Ammon's horn (tissue), 1 donor: ENCODE results near the gene PTGFRN.
"Not testable (repeated sequence)": the region's sequence is repeated elsewhere in the genome, so short reads cannot be mapped to it uniquely, and the experiment has no call there.

Source experiments
- DNase-seq: peaks from one replicate; pipeline ENCODE4 v3.0.0-alpha.2; 2016; ENCODE audit warnings: low spot score

The PTGFRN gene

GRCh38 chr1:116909512-116910378 lies at the start of gene PTGFRN:
Gene PTGFRN, plus strand, starts transcription at chr1:116909916. Its CDS starts 288 bp downstream, at chr1:116910204.
- peak; percentile 45 for DNase-seq

- not testable (repeated sequence) for DNase-seq
These were observed 49.5 kb upstream of the PTGFRN start for GRCh38 chr1:116860167-116860566.

DNA sequence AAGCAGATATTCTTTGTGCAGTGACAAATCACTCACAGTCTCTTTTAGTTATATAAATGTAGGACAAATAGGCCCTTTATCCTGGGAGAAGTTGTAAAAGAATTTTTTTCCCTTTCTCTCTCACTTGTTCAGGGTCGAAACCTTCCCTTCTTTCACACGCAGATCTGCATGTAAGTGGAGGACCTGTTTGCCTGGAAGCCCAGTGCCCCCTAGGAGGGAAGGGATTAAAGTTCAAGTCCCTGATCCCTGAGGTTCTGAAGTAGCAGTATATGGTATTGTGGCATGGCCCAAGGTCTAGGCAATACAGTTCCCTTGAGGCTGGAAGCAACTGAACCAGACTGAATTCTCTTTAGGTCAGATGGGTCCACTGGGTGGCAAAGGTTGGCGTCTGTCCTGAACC lies 48.6 kb upstream of the PTGFRN start:
- DNase-seq: no peak

DNA sequence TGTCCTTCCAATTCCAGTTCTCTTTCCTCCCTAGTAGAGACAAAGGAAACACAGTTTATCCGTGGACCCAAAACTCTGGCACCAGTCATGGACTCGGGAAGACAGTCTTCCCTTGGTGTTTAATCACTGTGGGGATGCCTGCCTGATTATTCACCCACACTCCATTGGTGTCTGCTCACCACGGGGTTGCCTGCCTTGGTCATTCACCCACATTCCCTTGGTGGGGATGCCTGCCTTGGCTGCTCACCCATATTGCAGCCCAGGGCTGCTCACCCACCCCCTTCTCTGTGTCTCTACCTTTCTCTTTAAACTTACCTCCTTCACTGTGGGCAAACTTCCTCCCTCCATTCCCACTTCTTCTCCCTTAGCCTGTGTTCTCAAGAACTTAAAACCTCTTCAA lies 46.7 kb upstream of the PTGFRN start:
- not testable (repeated sequence) for DNase-seq

DNA sequence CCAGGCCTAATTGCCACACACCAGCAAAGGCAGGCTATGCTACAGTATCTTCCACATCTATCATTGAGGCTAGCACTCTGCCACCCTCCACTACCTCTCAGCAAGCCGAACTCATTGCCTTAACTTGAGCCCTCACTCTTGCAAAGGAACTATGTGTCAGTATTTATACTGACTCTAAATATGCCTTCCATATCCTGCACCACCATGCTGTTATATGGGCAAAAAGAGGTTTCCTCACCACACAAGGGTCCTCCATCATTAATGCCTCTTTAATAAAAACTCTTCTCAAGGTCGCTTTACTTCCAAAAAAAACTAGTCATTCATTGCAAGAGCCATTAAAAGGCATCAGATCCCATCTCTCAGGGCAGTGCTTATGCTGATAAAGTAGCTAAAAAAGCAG lies 43.2 kb upstream of the PTGFRN start:
- not testable (repeated sequence) for DNase-seq

DNA sequence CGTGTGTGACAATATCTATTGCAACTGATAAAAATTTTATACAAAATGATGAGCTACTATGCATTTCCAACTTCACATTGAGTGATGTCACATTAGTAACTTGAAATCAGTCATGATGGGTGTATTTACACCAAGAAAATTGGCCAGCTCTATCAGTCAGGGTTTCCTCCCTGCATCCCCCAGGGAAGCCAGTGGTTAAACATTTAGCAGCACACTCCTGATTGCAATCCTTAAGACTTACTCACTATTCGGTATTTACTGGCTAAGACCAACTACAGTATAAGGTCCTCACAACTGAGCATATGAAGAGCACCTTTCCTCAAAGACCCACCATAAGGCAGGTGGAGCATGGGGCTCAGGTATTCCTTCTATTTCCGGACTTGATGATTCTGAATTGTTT lies 41.3 kb upstream of the PTGFRN start:
- DNase-seq: no peak

- no peak for DNase-seq
These were observed 40.1 kb upstream of the PTGFRN start for GRCh38 chr1:116869611-116870010.

GRCh38 chr1:116870300-116870699 lies 39.4 kb upstream of the PTGFRN start:
- no peak for DNase-seq

- DNase-seq: no peak
These were observed 38.0 kb upstream of the PTGFRN start for GRCh38 chr1:116871779-116872146.

- no peak for DNase-seq
These were observed 35.9 kb upstream of the PTGFRN start for GRCh38 chr1:116873680-116874271.

DNA sequence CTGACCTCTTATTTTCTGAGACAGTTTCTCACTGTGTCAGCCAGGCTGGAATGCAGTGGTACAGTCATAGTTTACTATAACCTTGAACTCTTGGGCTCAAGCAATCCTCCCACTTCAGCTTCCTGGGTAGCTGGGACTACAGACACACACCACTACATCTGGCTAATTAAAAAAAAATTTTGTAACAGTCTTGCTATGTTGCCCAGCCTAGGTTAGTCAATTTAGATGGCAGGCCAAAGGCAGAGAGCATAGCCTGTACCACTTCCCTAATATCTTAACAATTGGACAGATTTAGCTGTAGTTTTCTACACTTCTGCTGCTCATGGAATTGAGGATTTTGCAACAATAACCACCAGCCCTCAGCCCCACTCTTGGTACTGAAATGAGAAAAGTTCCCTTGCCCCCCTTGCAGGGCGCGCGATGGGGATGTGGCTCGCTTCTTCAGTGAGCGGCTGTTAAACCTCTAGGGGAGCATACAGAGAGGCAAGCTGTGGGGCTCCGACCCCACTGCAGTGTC lies 34.9 kb upstream of the PTGFRN start:
- no peak for DNase-seq

GRCh38 chr1:116875391-116875790 lies 34.3 kb upstream of the PTGFRN start:
- no peak for DNase-seq

GRCh38 chr1:116875946-116876345 lies 33.8 kb upstream of the PTGFRN start:
- not testable (repeated sequence) for DNase-seq

GRCh38 chr1:116877141-116877818 lies 32.4 kb upstream of the PTGFRN start:
- DNase-seq: no peak

GRCh38 chr1:116878804-116879477 lies 30.8 kb upstream of the PTGFRN start:
- DNase-seq: peak; percentile 57

- DNase-seq: no peak
These were observed 30.1 kb upstream of the PTGFRN start for GRCh38 chr1:116879478-116880133.

GRCh38 chr1:116880917-116881316 lies 28.8 kb upstream of the PTGFRN start:
- DNase-seq: no peak

- peak; percentile 73 for DNase-seq
These were observed 27.7 kb upstream of the PTGFRN start for GRCh38 chr1:116881879-116882520.

DNA sequence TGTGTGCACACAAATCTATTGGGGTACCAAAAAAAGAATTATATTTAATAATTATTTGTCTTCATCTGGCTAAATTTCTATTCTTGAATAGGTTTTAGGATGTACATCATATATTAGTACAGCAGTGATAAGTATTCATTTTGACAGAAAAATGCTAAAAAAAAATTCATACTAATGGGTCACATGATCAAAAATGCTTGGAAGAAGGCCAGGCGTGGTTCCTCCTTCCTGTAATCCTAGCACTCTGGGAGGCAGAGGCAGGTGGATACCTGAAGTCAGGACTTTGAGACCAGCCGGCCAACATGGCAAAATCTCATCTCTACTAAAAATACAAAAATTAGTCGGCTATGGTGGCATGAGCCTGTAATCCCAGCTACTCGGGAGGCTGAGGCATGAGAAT lies 26.9 kb upstream of the PTGFRN start:
- DNase-seq: no peak

DNA sequence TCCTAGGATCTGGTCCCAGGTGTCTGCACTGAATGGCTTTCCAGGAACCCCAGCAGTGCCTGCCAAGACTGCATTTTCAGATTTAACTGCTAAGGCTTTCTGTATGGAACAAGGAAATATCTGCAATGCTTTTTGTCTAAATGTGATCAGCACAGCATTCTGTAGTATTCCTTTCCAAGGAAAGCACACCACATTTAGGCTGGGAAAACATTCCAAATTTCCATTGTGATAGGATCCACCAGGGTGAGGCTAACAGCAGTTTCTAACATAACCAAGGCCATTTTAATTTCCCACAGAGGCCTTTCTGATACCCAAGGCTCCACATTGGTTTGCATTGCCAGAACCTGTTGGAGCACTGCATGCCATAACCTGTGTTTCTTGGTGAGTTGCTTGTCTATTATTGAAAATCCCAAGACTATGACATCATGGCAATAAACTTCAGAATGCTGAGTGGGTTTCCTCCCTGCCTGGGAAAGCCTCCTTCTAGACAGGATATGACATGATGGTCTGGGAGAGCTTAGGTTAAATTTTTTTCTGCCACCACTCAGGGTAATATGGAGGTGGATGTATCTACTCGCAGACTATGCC lies 23.3 kb upstream of the PTGFRN start:
- DNase-seq: no peak

GRCh38 chr1:116887212-116887611 lies 22.5 kb upstream of the PTGFRN start:
- DNase-seq: no peak
